ENCODE data around the gene AIFM3. TPM values are rescaled to one million over a fixed set of nuclear protein-coding genes. Genes with fewer than 3 reads are reported as not detected.

AIFM3 gene
- total and polyA plus RNA-seq, 2 donors (not counting 3 experiments of a cell fraction or from before 2014, with no cell fraction given) = 0.15 TPM; not detected in 1

GRCh38 chr22:20946991-20947390 lies 20.1 kb upstream of the AIFM3 start:
- Histone ChIP-seq H3K4me2 (ENCODE audit: insufficient read depth, low read length) (no peak overlapping the region), H3K79me2 (ENCODE audit: control insufficient read depth, insufficient read depth, low read length) (peaks cover 94% of the 10 kb centered on the region), H3K9me3 (replicated peaks; ENCODE audit: control insufficient read depth, insufficient read depth, low read length) (no peaks in the 10 kb centered on the region), H2AFZ (ENCODE audit: low read depth, low read length) (no peak overlapping the region), H4K20me1 (replicated peaks; ENCODE audit: control insufficient read depth, extremely low read depth, insufficient read depth, low read length) (peaks cover 16% of the 10 kb centered on the region), H3K27me3 (ENCODE audit: control insufficient read depth in 2 of 2, insufficient read depth in 2 of 2, low read length in 2 of 2) (no peaks in the 10 kb centered on the region), H3K36me3 (ENCODE audit: control insufficient read depth in 2 of 2, extremely low read depth in 1 of 2, insufficient read depth in 2 of 2, low read length in 2 of 2) (peaks cover 13 to 17% of the 10 kb centered on the region in 2 experiments), H3K4me3 (replicated peaks in 1 of 3; ENCODE audit: insufficient read depth in 1 of 3, low read depth in 1 of 3, low read length in 3 of 3) (no peak overlapping the region), H3K9ac (replicated peaks; ENCODE audit: extremely low read depth, insufficient read depth, low read length) (no peak overlapping the region), H3K4me1 (ENCODE audit: control insufficient read depth, extremely low read depth, insufficient read depth, low read length) (peaks cover 19% of the 10 kb centered on the region), H3K9me1 (replicated peaks; ENCODE audit: control insufficient read depth, extremely low read depth, insufficient read depth, low read length) (no peaks in the 10 kb centered on the region), H3K27ac (ENCODE audit: insufficient read depth, low read depth, low read length) (no peak overlapping the region)
- TF ChIP-seq MYC (IDR thresholded peaks at IDR 0.05; ENCODE audit: low read depth, low read length) (no peak), JUN (IDR thresholded peaks at IDR 0.05; ENCODE audit: borderline replicate concordance, insufficient read depth, insufficient read length, low read depth) (no peak)
- TF ChIP-seq, protein P1, sequence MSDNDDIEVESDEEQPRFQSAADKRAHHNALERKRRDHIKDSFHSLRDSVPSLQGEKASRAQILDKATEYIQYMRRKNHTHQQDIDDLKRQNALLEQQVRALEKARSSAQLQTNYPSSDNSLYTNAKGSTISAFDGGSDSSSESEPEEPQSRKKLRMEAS (IDR thresholded peaks at IDR 0.05; ENCODE audit: insufficient read depth, insufficient read length) = no peak
- DNase-seq (ENCODE audit: low read depth, low spot score) (no peak), FAIRE-seq (no peak)
- BruUV-seq (replicated peaks) = no TSS peak
- CTCF ChIA-PET = no interaction called here
- POLR2A ChIA-PET = no interaction called here
- intact Hi-C loops (cut with micrococcal nuclease) (no loop called here), dilution Hi-C loops (cut with MboI; ENCODE audit: extremely low pct_ligation_motif_present, low sequenced_read_pairs) (no loop called here)

DNA sequence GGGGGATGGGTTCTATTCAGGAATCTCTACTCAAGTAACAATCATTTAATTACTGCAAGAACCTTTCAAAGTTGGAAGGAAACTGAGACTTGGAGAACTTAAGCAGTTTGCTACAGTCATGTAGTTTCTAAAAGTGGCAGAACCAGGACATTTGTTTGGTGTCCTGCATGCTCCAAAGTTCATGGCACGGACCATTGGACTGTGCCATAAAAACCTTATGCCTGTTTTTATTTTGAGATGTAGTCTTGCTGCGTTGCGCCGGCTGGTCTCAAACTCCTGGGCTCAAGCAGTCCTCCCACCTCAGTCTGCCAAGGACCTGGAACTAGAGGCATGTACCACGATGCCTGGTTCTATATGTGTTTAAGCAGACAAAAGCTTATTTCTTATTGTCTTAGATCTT lies 18.6 kb upstream of the AIFM3 start:
- no peaks in the 10 kb centered on the region for H3K9me1 ChIP-seq (replicated peaks; ENCODE audit: control insufficient read depth, extremely low read depth, insufficient read depth, low read length)
- H3K9ac ChIP-seq (replicated peaks; ENCODE audit: extremely low read depth, insufficient read depth, low read length) = no peak overlapping the region
- no peak overlapping the region for H3K27ac ChIP-seq (ENCODE audit: insufficient read depth, low read depth, low read length)
- no peaks in the 10 kb centered on the region for H3K9me3 ChIP-seq (replicated peaks; ENCODE audit: control insufficient read depth, insufficient read depth, low read length)
- DNase-seq (ENCODE audit: low read depth, low spot score) = no peak
- peaks cover 7% of the 10 kb centered on the region for H4K20me1 ChIP-seq (replicated peaks; ENCODE audit: control insufficient read depth, extremely low read depth, insufficient read depth, low read length)
- no peak overlapping the region for H3K4me3 ChIP-seq (replicated peaks in 1 of 3; ENCODE audit: insufficient read depth in 1 of 3, low read depth in 1 of 3, low read length in 3 of 3)
- H2AFZ ChIP-seq (ENCODE audit: low read depth, low read length) = no peak overlapping the region
- intact Hi-C loops (cut with micrococcal nuclease) = no loop called here
- no TSS peak for BruUV-seq (replicated peaks)
- H3K4me1 ChIP-seq (ENCODE audit: control insufficient read depth, extremely low read depth, insufficient read depth, low read length) = peaks cover 19% of the 10 kb centered on the region
- no peak for FAIRE-seq
- H3K4me2 ChIP-seq (ENCODE audit: insufficient read depth, low read length) = no peak overlapping the region
- CTCF ChIA-PET = no interaction called here
- H3K27me3 ChIP-seq (ENCODE audit: control insufficient read depth in 2 of 2, insufficient read depth in 2 of 2, low read length in 2 of 2) = no peaks in the 10 kb centered on the region
- dilution Hi-C loops (cut with MboI; ENCODE audit: extremely low pct_ligation_motif_present, low sequenced_read_pairs) = no loop called here
- TF ChIP-seq EZH2 (IDR thresholded peaks at IDR 0.05; ENCODE audit: borderline replicate concordance, low read depth, low read length, severe bottlenecking) (no peak), POLR2A (IDR thresholded peaks at IDR 0.05; ENCODE audit: low read depth, low read length) (no peak), JUN (IDR thresholded peaks at IDR 0.05; ENCODE audit: borderline replicate concordance, insufficient read depth, insufficient read length, low read depth) (no peak), GATA2 (IDR thresholded peaks at IDR 0.05; ENCODE audit: insufficient read depth, insufficient read length, low read depth, low read length) (no peak)
- TF ChIP-seq, protein P1 (IDR thresholded peaks at IDR 0.05; ENCODE audit: insufficient read depth, insufficient read length) = no peak
- TF ChIP-seq, protein P2, sequence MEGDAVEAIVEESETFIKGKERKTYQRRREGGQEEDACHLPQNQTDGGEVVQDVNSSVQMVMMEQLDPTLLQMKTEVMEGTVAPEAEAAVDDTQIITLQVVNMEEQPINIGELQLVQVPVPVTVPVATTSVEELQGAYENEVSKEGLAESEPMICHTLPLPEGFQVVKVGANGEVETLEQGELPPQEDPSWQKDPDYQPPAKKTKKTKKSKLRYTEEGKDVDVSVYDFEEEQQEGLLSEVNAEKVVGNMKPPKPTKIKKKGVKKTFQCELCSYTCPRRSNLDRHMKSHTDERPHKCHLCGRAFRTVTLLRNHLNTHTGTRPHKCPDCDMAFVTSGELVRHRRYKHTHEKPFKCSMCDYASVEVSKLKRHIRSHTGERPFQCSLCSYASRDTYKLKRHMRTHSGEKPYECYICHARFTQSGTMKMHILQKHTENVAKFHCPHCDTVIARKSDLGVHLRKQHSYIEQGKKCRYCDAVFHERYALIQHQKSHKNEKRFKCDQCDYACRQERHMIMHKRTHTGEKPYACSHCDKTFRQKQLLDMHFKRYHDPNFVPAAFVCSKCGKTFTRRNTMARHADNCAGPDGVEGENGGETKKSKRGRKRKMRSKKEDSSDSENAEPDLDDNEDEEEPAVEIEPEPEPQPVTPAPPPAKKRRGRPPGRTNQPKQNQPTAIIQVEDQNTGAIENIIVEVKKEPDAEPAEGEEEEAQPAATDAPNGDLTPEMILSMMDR (IDR thresholded peaks at IDR 0.05; ENCODE audit: extremely low read depth in 1 of 2, insufficient read depth in 1 of 2, low read depth in 1 of 2, low read length in 2 of 2) = no peak
- peaks cover 81% of the 10 kb centered on the region for H3K79me2 ChIP-seq (ENCODE audit: control insufficient read depth, insufficient read depth, low read length)
- peaks cover 18 to 20% of the 10 kb centered on the region in 2 experiments for H3K36me3 ChIP-seq (ENCODE audit: control insufficient read depth in 2 of 2, extremely low read depth in 1 of 2, insufficient read depth in 2 of 2, low read length in 2 of 2)
- POLR2A ChIA-PET = no interaction called here

Measured in endothelial cell of umbilical vein (primary cell).